WTC11 (cell line): ENCODE results near the gene KCNC3.

Source experiments
- JUN ChIP-seq: sonication (generic); formaldehyde crosslinking; IDR thresholded peaks from 2 replicates; pipeline ENCODE4 v1.8.0; 2023; ENCODE audit warnings: mild to moderate bottlenecking, missing genetic modification reagents
- RELA ChIP-seq: sonication (generic); formaldehyde crosslinking; IDR thresholded peaks from 2 replicates; pipeline ENCODE4 v1.8.1; 2022; ENCODE audit warnings: missing genetic modification reagents, mild to moderate bottlenecking, borderline replicate concordance
- SP1 ChIP-seq: sonication (generic); formaldehyde crosslinking; conservative IDR thresholded peaks from 2 replicates; pipeline ENCODE4 v1.8.1; 2022; ENCODE audit warnings: missing genetic modification reagents
- TEAD1 ChIP-seq: sonication (generic); formaldehyde crosslinking; IDR thresholded peaks from 2 replicates; pipeline ENCODE4 v1.8.0; 2022; ENCODE audit warnings: mild to moderate bottlenecking, missing genetic modification reagents
- TP53 ChIP-seq: sonication (generic); formaldehyde crosslinking; IDR thresholded peaks from 2 replicates; pipeline ENCODE4 v1.8.1; 2023; ENCODE audit warnings: mild to moderate bottlenecking, missing genetic modification reagents
- ZBTB21 ChIP-seq: sonication (generic); formaldehyde crosslinking; IDR thresholded peaks from 2 replicates; pipeline ENCODE4 v1.8.1; 2023; ENCODE audit warnings: mild to moderate bottlenecking, missing genetic modification reagents, borderline replicate concordance
- ZNF317 ChIP-seq: sonication (generic); formaldehyde crosslinking; IDR thresholded peaks from 2 replicates; pipeline ENCODE4 v1.8.1; 2023; ENCODE audit warnings: low read depth, mild to moderate bottlenecking, moderate library complexity, missing genetic modification reagents, borderline replicate concordance
- ZNF423 ChIP-seq: fragments of 250-450 bp; sonication (Bioruptor Pico); IDR thresholded peaks from 2 replicates; pipeline ENCODE4 v2.1.2; 2022; ENCODE audit warnings: mild to moderate bottlenecking, moderate library complexity
- TF ChIP-seq, protein P1 (sequence below): fragments of 200-600 bp; IDR thresholded peaks from 2 replicates; pipeline ENCODE4 v1.8.0; 2022; ENCODE audit warnings: antibody characterized with exemption
- TF ChIP-seq, protein P2 (sequence below): sonication (generic); formaldehyde crosslinking; IDR thresholded peaks from 2 replicates; pipeline ENCODE4 v1.8.0; 2023; ENCODE audit warnings: missing genetic modification reagents

DNA sequence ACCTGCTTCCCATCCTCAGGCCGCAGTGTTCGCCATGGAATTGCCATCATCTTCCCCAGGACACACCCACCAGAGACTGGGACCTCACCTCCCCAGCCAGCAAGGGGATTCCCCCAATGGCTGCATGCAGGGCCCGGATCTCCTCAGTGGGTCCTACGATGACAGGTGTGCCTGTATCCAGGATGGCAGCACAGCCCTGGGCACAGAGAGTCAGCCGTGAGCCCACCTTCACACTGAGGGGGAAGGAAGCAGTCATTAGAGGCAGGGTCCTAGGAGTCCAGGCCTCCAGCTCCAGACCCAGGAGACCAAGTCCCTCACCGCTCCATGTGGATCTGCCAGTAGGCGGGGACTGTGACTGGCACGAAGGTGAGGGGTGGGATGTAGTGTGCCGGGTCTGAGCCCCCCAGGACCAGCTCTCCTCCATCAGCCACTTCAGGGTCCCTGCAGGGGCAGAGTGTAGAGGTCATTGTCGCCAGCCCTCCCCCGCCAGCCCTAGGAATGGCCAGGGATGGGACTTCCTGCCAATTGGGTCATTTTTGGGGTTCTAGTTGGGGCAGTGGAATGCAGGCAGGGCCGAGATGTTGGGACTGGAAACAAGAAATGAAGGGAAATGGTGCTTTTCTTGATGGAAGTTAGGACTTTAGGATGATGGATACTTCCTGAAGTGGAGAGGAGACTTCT is 5.7 kb upstream of the KCNC3 start:
- no peak for TF ChIP-seq ZNF423
- TF ChIP-seq, protein P1, sequence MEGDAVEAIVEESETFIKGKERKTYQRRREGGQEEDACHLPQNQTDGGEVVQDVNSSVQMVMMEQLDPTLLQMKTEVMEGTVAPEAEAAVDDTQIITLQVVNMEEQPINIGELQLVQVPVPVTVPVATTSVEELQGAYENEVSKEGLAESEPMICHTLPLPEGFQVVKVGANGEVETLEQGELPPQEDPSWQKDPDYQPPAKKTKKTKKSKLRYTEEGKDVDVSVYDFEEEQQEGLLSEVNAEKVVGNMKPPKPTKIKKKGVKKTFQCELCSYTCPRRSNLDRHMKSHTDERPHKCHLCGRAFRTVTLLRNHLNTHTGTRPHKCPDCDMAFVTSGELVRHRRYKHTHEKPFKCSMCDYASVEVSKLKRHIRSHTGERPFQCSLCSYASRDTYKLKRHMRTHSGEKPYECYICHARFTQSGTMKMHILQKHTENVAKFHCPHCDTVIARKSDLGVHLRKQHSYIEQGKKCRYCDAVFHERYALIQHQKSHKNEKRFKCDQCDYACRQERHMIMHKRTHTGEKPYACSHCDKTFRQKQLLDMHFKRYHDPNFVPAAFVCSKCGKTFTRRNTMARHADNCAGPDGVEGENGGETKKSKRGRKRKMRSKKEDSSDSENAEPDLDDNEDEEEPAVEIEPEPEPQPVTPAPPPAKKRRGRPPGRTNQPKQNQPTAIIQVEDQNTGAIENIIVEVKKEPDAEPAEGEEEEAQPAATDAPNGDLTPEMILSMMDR = no peak
- no peak for TF ChIP-seq RELA (CRISPR knock-in tag)
- TF ChIP-seq ZBTB21 = no peak
- TF ChIP-seq TP53 (CRISPR knock-in tag) = no peak
- no peak for TF ChIP-seq JUN (CRISPR knock-in tag)
- TF ChIP-seq ZNF317 = no peak
- no peak for TF ChIP-seq TEAD1 (CRISPR knock-in tag)
- TF ChIP-seq, protein P2, sequence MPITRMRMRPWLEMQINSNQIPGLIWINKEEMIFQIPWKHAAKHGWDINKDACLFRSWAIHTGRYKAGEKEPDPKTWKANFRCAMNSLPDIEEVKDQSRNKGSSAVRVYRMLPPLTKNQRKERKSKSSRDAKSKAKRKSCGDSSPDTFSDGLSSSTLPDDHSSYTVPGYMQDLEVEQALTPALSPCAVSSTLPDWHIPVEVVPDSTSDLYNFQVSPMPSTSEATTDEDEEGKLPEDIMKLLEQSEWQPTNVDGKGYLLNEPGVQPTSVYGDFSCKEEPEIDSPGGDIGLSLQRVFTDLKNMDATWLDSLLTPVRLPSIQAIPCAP = no peak
- TF ChIP-seq SP1 (CRISPR knock-in tag) = no peak
